RWPE2 (cell line): Measurements from ENCODE around the gene NACC2.

ENCODE experiments used
- ATAC-seq: fragments of 200-7000 bp; cut with Tn5 transposase; 3 replicates; pipeline ENCODE4 v1.9.1; 2021; ENCODE audit warnings: low read depth
- DNase-seq: peaks from one replicate; pipeline ENCODE4 v3.0.0-alpha.2; 2020; ENCODE audit warnings: low spot score
- H3K27ac ChIP-seq: fragments of 450-650 bp; 2 replicates; pipeline ENCODE4 v1.5.1; 2017; ENCODE audit warnings: mild to moderate bottlenecking; ENCODE audit not compliant: poor library complexity, severe bottlenecking
- H3K27me3 ChIP-seq: fragments of 250-450 bp; sonication (Bioruptor Pico); 2 replicates; pipeline ENCODE4 v1.5.1; 2021; ENCODE audit warnings: mild to moderate bottlenecking, moderate library complexity; ENCODE audit not compliant: insufficient read depth, poor library complexity, severe bottlenecking
- H3K36me3 ChIP-seq: fragments of 250-450 bp; sonication (Bioruptor Pico); 2 replicates; pipeline ENCODE4 v1.5.1; 2020; ENCODE audit warnings: low read depth, mild to moderate bottlenecking, moderate library complexity
- H3K4me1 ChIP-seq: fragments of 250-450 bp; sonication (Bioruptor Pico); 2 replicates; pipeline ENCODE4 v1.5.1; 2021; ENCODE audit warnings: mild to moderate bottlenecking, moderate library complexity; ENCODE audit not compliant: insufficient read depth, poor library complexity, severe bottlenecking
- H3K4me3 ChIP-seq: fragments of 250-450 bp; sonication (Bioruptor Pico); 2 replicates; pipeline ENCODE4 v1.5.1; 2021; ENCODE audit warnings: mild to moderate bottlenecking, moderate library complexity; ENCODE audit not compliant: severe bottlenecking
- H3K9me3 ChIP-seq: fragments of 250-450 bp; sonication (Bioruptor Pico); 2 replicates; pipeline ENCODE4 v1.5.1; 2021; ENCODE audit warnings: mild to moderate bottlenecking, moderate library complexity; ENCODE audit not compliant: severe bottlenecking
- TF ChIP-seq, protein P1 (sequence below): fragments of 450-650 bp; IDR thresholded peaks from one replicate; pipeline ENCODE4 v1.5.1; 2017; ENCODE audit warnings: mild to moderate bottlenecking, moderate library complexity; ENCODE audit not compliant: poor library complexity, severe bottlenecking

Gene NACC2

GRCh38 chr9:136014924-136015633 is 80.0 kb downstream of the NACC2 start:
- H3K27ac ChIP-seq = no peak overlapping the region
- H3K4me1 ChIP-seq = no peaks in the 10 kb centered on the region
- H3K27me3 ChIP-seq = no peaks in the 10 kb centered on the region
- ATAC-seq (no peak), DNase-seq (peak; percentile 49)
- TF ChIP-seq, protein P1, sequence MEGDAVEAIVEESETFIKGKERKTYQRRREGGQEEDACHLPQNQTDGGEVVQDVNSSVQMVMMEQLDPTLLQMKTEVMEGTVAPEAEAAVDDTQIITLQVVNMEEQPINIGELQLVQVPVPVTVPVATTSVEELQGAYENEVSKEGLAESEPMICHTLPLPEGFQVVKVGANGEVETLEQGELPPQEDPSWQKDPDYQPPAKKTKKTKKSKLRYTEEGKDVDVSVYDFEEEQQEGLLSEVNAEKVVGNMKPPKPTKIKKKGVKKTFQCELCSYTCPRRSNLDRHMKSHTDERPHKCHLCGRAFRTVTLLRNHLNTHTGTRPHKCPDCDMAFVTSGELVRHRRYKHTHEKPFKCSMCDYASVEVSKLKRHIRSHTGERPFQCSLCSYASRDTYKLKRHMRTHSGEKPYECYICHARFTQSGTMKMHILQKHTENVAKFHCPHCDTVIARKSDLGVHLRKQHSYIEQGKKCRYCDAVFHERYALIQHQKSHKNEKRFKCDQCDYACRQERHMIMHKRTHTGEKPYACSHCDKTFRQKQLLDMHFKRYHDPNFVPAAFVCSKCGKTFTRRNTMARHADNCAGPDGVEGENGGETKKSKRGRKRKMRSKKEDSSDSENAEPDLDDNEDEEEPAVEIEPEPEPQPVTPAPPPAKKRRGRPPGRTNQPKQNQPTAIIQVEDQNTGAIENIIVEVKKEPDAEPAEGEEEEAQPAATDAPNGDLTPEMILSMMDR = no peak
- no peaks in the 10 kb centered on the region for H3K9me3 ChIP-seq
- no peak overlapping the region for H3K4me3 ChIP-seq
- no peaks in the 10 kb centered on the region for H3K36me3 ChIP-seq

GRCh38 chr9:136014147-136014923 is 80.8 kb downstream of the NACC2 start:
- ATAC-seq (no peak), DNase-seq (peak; percentile 31)
- Histone ChIP-seq H3K36me3 (no peaks in the 10 kb centered on the region), H3K27ac (no peak overlapping the region), H3K9me3 (no peaks in the 10 kb centered on the region), H3K27me3 (no peaks in the 10 kb centered on the region), H3K4me1 (no peaks in the 10 kb centered on the region), H3K4me3 (no peak overlapping the region)
- TF ChIP-seq, protein P1 = no peak

DNA sequence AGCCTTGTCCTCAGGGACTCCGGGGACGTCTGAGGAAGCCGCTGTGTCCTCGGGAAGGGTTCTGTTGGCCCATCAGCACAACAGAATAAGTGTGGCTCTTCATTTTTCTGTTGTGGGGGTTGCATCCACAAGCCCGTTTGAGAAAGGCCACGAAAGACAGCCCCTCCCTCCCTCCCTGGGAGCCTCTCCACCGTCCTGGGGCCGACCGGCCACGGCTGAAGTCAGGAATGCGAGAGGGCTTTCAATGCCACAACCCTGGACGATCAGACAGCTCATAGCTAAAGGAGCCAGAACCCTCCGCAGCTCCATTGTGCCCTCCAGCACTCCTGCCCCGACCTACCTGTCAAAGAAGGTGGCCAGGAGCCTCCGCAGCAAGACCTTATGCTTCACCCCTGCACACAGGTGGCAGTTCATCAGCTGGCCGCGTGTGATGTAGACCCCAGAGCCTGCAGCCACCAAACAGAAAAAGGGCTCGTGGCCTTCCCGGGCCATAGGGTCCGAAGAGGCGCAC is 81.5 kb downstream of the NACC2 start:
- no peaks in the 10 kb centered on the region for H3K27me3 ChIP-seq
- no peaks in the 10 kb centered on the region for H3K9me3 ChIP-seq
- no peak for ATAC-seq
- peak; percentile 45 for DNase-seq
- peaks cover 3% of the 10 kb centered on the region for H3K4me1 ChIP-seq
- no peaks in the 10 kb centered on the region for H3K36me3 ChIP-seq
- no peak overlapping the region for H3K27ac ChIP-seq
- TF ChIP-seq, protein P1 = no peak
- H3K4me3 ChIP-seq = no peak overlapping the region

DNA sequence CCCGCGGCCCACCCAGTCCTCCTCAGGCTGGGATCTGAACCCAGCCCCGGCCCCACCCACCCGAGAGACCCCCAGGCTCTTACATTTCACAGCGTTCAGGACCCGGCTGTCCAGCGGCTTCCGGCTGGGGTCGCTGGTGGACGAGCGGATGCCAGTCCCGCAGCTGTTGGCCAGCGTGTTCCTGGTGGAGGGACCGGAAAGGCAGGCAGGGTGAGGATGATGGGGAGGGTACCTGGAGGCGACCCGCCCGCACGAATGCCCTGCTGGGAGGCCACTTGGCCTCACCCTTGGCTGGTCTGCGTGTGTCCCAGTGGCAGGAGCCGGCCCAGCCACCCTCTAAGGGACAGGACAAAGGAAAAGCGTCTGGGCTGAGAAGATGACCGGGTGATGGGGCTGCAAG is 82.0 kb downstream of the NACC2 start:
- no peak overlapping the region for H3K27ac ChIP-seq
- no peaks in the 10 kb centered on the region for H3K9me3 ChIP-seq
- no peak for DNase-seq
- no peaks in the 10 kb centered on the region for H3K36me3 ChIP-seq
- ATAC-seq = no peak
- no peak overlapping the region for H3K4me3 ChIP-seq
- TF ChIP-seq, protein P1 = no peak
- peaks cover 4% of the 10 kb centered on the region for H3K4me1 ChIP-seq
- H3K27me3 ChIP-seq = no peaks in the 10 kb centered on the region
